ENCODE data around the gene HSD11B2. TPM values are rescaled to one million over a fixed set of nuclear protein-coding genes. Genes with fewer than 3 reads are reported as not detected.
A peak's percentile ranks its signal among the peaks of the same experiment; 100 is the strongest.

Gene HSD11B2
- total RNA-seq, 1 experiment from 2014 or later, result 10.2 TPM

- no peaks in the 10 kb centered on the region for H3K27me3 Mint-ChIP-seq (ENCODE audit: unreplicated experiment)
- no peak for DNase-seq
- CTCF ChIA-PET, result interaction anchor here (0.6 to 1.2 kb wide), 2 partner anchors 18 to 405 kb away, joined by 3 to 5 read pairs; no protein-coding TSS in a partner anchor
- no TSS peak for BruUV-seq (replicated peaks)
- no peak for TF ChIP-seq CTCF (IDR thresholded peaks at IDR 0.05; ENCODE audit: unreplicated experiment)
- peaks cover 8% of the 10 kb centered on the region for H3K36me3 Mint-ChIP-seq (ENCODE audit: insufficient read depth, unreplicated experiment)
- no peak overlapping the region for H3K27ac Mint-ChIP-seq (ENCODE audit: unreplicated experiment)
- H3K9me3 Mint-ChIP-seq (ENCODE audit: low read depth, unreplicated experiment), result no peaks in the 10 kb centered on the region
- H3K4me1 Mint-ChIP-seq (ENCODE audit: low read depth, unreplicated experiment), result peaks cover 36% of the 10 kb centered on the region
- intact Hi-C loops (cut with micrococcal nuclease; ENCODE audit: unreplicated experiment), result no loop called here
- no peak overlapping the region for H3K4me3 Mint-ChIP-seq (ENCODE audit: low read depth, unreplicated experiment)
These were observed 28.9 kb downstream of the HSD11B2 start for GRCh38 chr16:67459861-67460150.

- peaks cover 38% of the 10 kb centered on the region for H3K4me1 Mint-ChIP-seq (ENCODE audit: low read depth, unreplicated experiment)
- no peak overlapping the region for H3K4me3 Mint-ChIP-seq (ENCODE audit: low read depth, unreplicated experiment)
- H3K36me3 Mint-ChIP-seq (ENCODE audit: insufficient read depth, unreplicated experiment), result peaks cover 8% of the 10 kb centered on the region
- H3K27ac Mint-ChIP-seq (ENCODE audit: unreplicated experiment), result no peak overlapping the region
- BruUV-seq (replicated peaks), result no TSS peak
- intact Hi-C loops (cut with micrococcal nuclease; ENCODE audit: unreplicated experiment), result no loop called here
- no peak for TF ChIP-seq CTCF (IDR thresholded peaks at IDR 0.05; ENCODE audit: unreplicated experiment)
- no peak for DNase-seq
- H3K9me3 Mint-ChIP-seq (ENCODE audit: low read depth, unreplicated experiment), result no peaks in the 10 kb centered on the region
- CTCF ChIA-PET, result no interaction called here
- no peaks in the 10 kb centered on the region for H3K27me3 Mint-ChIP-seq (ENCODE audit: unreplicated experiment)
These were observed 29.2 kb downstream of the HSD11B2 start for GRCh38 chr16:67460168-67460567.

GRCh38 chr16:67460961-67461360 is 30.0 kb downstream of the HSD11B2 start:
- intact Hi-C loops (cut with micrococcal nuclease; ENCODE audit: unreplicated experiment), result no loop called here
- Mint-ChIP-seq H3K4me3 (ENCODE audit: low read depth, unreplicated experiment) (no peak overlapping the region), H3K27ac (ENCODE audit: unreplicated experiment) (no peak overlapping the region), H3K36me3 (ENCODE audit: insufficient read depth, unreplicated experiment) (peaks cover 13% of the 10 kb centered on the region), H3K4me1 (ENCODE audit: low read depth, unreplicated experiment) (peaks cover 46% of the 10 kb centered on the region), H3K9me3 (ENCODE audit: low read depth, unreplicated experiment) (no peaks in the 10 kb centered on the region), H3K27me3 (ENCODE audit: unreplicated experiment) (no peaks in the 10 kb centered on the region)
- DNase-seq, result no peak
- TF ChIP-seq CTCF (IDR thresholded peaks at IDR 0.05; ENCODE audit: unreplicated experiment), result no peak
- CTCF ChIA-PET, result interaction anchor here (1.3 to 1.9 kb wide), 2 partner anchors 20 to 33 kb away, joined by 4 to 23 read pairs; partner anchors contain the start of gene ATP6V0D1
- BruUV-seq (replicated peaks), result no TSS peak

GRCh38 chr16:67461600-67462278 is 30.8 kb downstream of the HSD11B2 start:
- peaks cover 13% of the 10 kb centered on the region for H3K36me3 Mint-ChIP-seq (ENCODE audit: insufficient read depth, unreplicated experiment)
- peaks cover 46% of the 10 kb centered on the region for H3K4me1 Mint-ChIP-seq (ENCODE audit: low read depth, unreplicated experiment)
- no TSS peak for BruUV-seq (replicated peaks)
- H3K4me3 Mint-ChIP-seq (ENCODE audit: low read depth, unreplicated experiment), result peak overlapping the region; percentile 32
- intact Hi-C loops (cut with micrococcal nuclease; ENCODE audit: unreplicated experiment), result loop anchor here (1.0 kb wide), 1 partner anchor 33 kb away; no protein-coding TSS in a partner anchor
- CTCF ChIA-PET, result interaction anchor here (0.6 to 1.9 kb wide), 10 partner anchors 10 to 177 kb away, joined by 3 to 23 read pairs (median 4); partner anchors contain the start of gene ATP6V0D1
- H3K27ac Mint-ChIP-seq (ENCODE audit: unreplicated experiment), result peak overlapping the region; percentile 52
- peak; percentile 61 for DNase-seq
- no peaks in the 10 kb centered on the region for H3K9me3 Mint-ChIP-seq (ENCODE audit: low read depth, unreplicated experiment)
- no peak for TF ChIP-seq CTCF (IDR thresholded peaks at IDR 0.05; ENCODE audit: unreplicated experiment)
- no peaks in the 10 kb centered on the region for H3K27me3 Mint-ChIP-seq (ENCODE audit: unreplicated experiment)

All from Calu3 (cell line).